Loucy (cell line): ENCODE measurements around the gene ZDHHC14.

Experiments used
- H2AFZ ChIP-seq: fragments of 200-600 bp; sonication (generic); 2 replicates; pipeline ENCODE4 v1.6.0; 2016; ENCODE audit warnings: antibody characterized with exemption, mild to moderate bottlenecking, low read length, moderate library complexity
- H3F3A ChIP-seq: fragments of 200-600 bp; 2 replicates; pipeline ENCODE4 v1.6.0; 2016; ENCODE audit warnings: antibody characterized with exemption, low read depth, mild to moderate bottlenecking
- H3K27me3 ChIP-seq: fragments of 200-600 bp; sonication (generic); 2 replicates; pipeline ENCODE4 v1.6.1; 2014; ENCODE audit warnings: low read length, mild to moderate bottlenecking; ENCODE audit not compliant: insufficient read depth, poor library complexity, severe bottlenecking
- H3K36me3 ChIP-seq: fragments of 200-600 bp; sonication (generic); 2 replicates; pipeline ENCODE4 v1.6.1; 2016; ENCODE audit warnings: low read length; ENCODE audit not compliant: insufficient read depth
- H3K4me1 ChIP-seq: fragments of 200-600 bp; sonication (generic); 2 replicates; pipeline ENCODE4 v1.5.1; 2014; ENCODE audit warnings: low read length, mild to moderate bottlenecking; ENCODE audit not compliant: insufficient read depth, poor library complexity, severe bottlenecking
- H3K4me2 ChIP-seq: fragments of 200-600 bp; sonication (generic); 2 replicates; pipeline ENCODE4 v1.6.0; 2014; ENCODE audit warnings: antibody characterized with exemption, low read length, low read depth, mild to moderate bottlenecking; ENCODE audit not compliant: poor library complexity, severe bottlenecking
- H3K4me3 ChIP-seq: fragments of 200-600 bp; sonication (generic); 2 replicates; pipeline ENCODE4 v1.5.1; 2014; ENCODE audit warnings: low read length, mild to moderate bottlenecking, mixed read lengths; ENCODE audit not compliant: poor library complexity, severe bottlenecking
- H3K79me2 ChIP-seq: fragments of 200-600 bp; sonication (generic); 2 replicates; pipeline ENCODE4 v1.6.1; 2014; ENCODE audit warnings: low read length; ENCODE audit not compliant: insufficient read depth
- H3K9ac ChIP-seq: fragments of 200-600 bp; sonication (generic); 2 replicates; pipeline ENCODE4 v1.6.0; 2014; ENCODE audit warnings: mild to moderate bottlenecking, low read depth, low read length, moderate library complexity; ENCODE audit not compliant: poor library complexity, severe bottlenecking
- H3K9me2 ChIP-seq: fragments of 200-600 bp; sonication (generic); replicated peaks from 2 replicates; pipeline ENCODE4 v1.6.1; 2016; ENCODE audit warnings: low read depth, low read length, mixed read lengths
- H3K9me3 ChIP-seq: fragments of 200-600 bp; sonication (generic); 2 replicates; pipeline ENCODE4 v1.6.1; 2014; ENCODE audit warnings: mild to moderate bottlenecking, antibody characterized with exemption, low read length, low read depth; ENCODE audit not compliant: insufficient read depth
- H4K20me1 ChIP-seq: fragments of 200-600 bp; sonication (generic); 2 replicates; pipeline ENCODE4 v1.6.0; 2014; ENCODE audit warnings: antibody characterized with exemption, low read length, mild to moderate bottlenecking; ENCODE audit not compliant: insufficient read depth, poor library complexity, severe bottlenecking
- CTCF ChIP-seq: fragments of 200-600 bp; sonication (generic); conservative IDR thresholded peaks from 2 replicates; pipeline ENCODE4 v1.5.1; 2014; ENCODE audit warnings: mild to moderate bottlenecking, antibody characterized with exemption, low read length
- EZH2phosphoT487 ChIP-seq: fragments of 200-600 bp; IDR thresholded peaks from 2 replicates; pipeline ENCODE4 v1.6.1; 2018; ENCODE audit warnings: antibody characterized with exemption, mild to moderate bottlenecking, moderate library complexity, borderline replicate concordance

The ZDHHC14 gene

GRCh38 chr6:157706883-157707282, 325.9 kb downstream of the ZDHHC14 start:
- H3K9me2 ChIP-seq: no peaks in the 10 kb centered on the region
- H3F3A ChIP-seq: no peaks in the 10 kb centered on the region
- H4K20me1 ChIP-seq: no peaks in the 10 kb centered on the region
- no peak overlapping the region for H3K9ac ChIP-seq
- no peaks in the 10 kb centered on the region for H3K79me2 ChIP-seq
- no peak overlapping the region for H2AFZ ChIP-seq
- no peaks in the 10 kb centered on the region for H3K36me3 ChIP-seq
- H3K4me3 ChIP-seq: no peak overlapping the region
- no peaks in the 10 kb centered on the region for H3K4me1 ChIP-seq
- no peaks in the 10 kb centered on the region for H3K9me3 ChIP-seq
- no peaks in the 10 kb centered on the region for H3K27me3 ChIP-seq
- TF ChIP-seq EZH2phosphoT487 (no peak), CTCF (no peak)
- H3K4me2 ChIP-seq: no peak overlapping the region

DNA sequence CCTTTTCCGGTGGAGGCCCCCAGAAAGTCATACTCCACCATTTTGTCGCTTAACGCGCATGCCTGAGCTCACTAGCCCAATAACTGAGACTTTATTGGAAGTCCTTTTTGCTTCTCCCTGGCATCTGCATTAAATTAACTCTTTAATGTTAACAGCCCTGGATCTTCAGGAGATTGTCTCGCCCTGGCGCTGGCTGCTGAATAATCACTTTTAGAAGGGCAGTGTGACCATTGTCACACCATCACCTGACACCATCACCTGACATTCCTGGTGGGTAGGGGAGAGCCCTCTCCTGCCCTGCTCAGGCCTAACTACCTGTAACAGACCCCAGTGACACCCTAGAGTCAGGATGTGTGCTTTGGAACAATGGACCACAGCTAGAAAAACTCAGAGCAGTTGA, 326.6 kb downstream of the ZDHHC14 start:
- H3K9ac ChIP-seq: no peak overlapping the region
- H3K9me3 ChIP-seq: no peaks in the 10 kb centered on the region
- no peaks in the 10 kb centered on the region for H3K79me2 ChIP-seq
- no peaks in the 10 kb centered on the region for H3K9me2 ChIP-seq
- H3K4me1 ChIP-seq: no peaks in the 10 kb centered on the region
- H3F3A ChIP-seq: no peaks in the 10 kb centered on the region
- no peak overlapping the region for H2AFZ ChIP-seq
- TF ChIP-seq EZH2phosphoT487 (no peak), CTCF (no peak)
- H3K36me3 ChIP-seq: no peaks in the 10 kb centered on the region
- H3K27me3 ChIP-seq: no peaks in the 10 kb centered on the region
- H3K4me2 ChIP-seq: no peak overlapping the region
- H4K20me1 ChIP-seq: no peaks in the 10 kb centered on the region
- no peak overlapping the region for H3K4me3 ChIP-seq

GRCh38 chr6:157708239-157708638, 327.2 kb downstream of the ZDHHC14 start:
- Histone ChIP-seq H2AFZ (no peak overlapping the region), H3K36me3 (no peaks in the 10 kb centered on the region), H3F3A (no peaks in the 10 kb centered on the region), H3K4me2 (no peak overlapping the region), H3K27me3 (no peaks in the 10 kb centered on the region), H4K20me1 (no peaks in the 10 kb centered on the region), H3K4me1 (no peaks in the 10 kb centered on the region), H3K9me2 (no peaks in the 10 kb centered on the region), H3K9me3 (no peaks in the 10 kb centered on the region), H3K4me3 (no peak overlapping the region), H3K9ac (no peak overlapping the region), H3K79me2 (no peaks in the 10 kb centered on the region)
- no peak for TF ChIP-seq EZH2phosphoT487
- no peak for TF ChIP-seq CTCF
